Measurements from ENCODE around the gene MEOX2.

The MEOX2 gene

DNA sequence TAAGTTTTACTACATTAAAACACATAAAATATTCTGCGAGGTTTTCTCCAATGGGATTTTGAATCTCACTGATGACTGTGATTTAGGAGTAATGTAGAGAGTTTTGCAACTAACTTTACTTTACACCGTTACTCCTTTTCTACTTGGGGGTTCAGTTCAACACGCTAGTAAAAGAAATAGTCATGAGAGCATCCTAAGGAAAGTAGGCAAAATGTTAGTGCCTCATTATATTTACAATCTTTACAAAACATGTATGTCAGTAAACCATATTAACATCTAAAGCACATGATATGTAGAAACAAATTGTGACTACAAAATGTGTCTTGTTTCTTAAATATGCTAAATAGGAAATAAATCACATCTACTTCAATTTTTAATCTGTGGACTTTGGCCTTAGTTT is 6.0 kb downstream of the MEOX2 start:
- no peak for DNase-seq

DNA sequence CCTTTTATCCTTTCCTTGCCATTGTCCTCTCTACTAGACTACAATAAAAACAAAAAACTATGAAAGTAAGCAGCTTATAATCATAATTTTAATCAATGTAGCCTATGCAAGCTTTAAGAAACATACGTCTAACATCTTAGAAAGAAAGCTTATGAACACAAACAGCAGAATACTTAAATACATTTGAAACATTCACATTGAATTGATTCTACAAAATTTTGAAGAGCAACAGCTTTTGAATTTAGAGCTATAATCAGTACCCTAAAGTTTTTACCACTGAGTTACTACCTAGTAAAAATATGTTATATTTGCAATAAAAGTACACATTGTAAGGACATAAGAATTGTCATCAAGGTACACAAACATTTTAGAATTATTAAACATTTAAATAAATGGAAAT is 7.2 kb downstream of the MEOX2 start:
- DNase-seq = no peak

DNA sequence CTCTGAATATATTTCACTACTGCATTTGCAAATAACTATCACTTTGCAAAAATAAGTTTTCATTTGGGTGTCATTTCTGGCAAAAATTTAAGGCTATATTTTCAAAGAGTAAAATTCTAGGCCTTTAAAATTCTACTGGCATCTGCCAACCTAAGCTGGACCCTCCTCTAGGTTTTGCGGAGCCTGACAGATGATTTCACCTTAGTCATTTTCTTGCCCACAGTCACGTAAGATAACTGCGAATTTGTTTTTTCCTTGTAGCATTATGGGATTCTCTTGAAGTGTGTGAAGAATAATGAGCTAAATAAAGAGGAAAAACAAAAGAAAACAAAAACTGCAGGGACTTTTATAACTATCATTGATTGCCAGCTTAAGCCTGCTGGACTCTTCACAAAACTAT is 7.8 kb downstream of the MEOX2 start:
- no peak for DNase-seq

DNA sequence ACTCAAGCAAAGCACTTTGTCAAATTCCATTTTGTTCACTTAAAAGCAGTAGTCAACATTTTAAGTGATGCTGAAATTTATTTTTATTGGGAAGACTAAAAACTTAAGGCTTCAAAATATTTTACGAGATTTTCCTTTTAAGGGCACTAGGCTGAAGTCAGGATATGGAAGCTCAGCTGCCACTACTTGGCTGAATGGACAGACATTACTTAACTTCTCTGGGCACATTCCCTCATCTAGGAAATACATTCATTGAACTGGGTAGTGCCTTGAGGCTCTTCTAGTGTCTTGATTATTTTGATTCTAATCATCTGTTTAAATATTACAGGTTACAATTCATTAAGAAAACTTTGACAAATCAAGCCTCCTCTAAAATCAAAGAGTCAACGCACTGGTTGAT is 11.1 kb downstream of the MEOX2 start:
- no peak for DNase-seq

DNA sequence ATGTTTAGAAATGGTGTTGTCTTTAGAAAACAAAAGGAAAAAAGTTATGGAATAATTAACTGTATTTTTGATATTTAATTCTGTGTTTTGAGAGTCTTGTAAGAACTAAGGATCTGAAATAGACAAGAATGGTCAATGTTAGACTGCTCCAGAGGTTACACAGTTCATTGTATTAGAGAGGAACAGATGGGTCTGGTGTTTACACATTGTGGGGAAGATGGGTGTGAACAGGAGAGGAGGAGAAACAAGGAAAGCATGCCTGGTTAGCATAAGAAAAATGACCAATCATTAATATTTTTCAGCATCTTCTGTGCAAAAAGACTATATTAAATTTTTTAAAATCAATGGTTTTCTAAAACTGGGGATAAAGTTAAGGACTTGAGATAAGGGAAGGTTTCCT is 11.9 kb downstream of the MEOX2 start:
- DNase-seq = no peak

DNA sequence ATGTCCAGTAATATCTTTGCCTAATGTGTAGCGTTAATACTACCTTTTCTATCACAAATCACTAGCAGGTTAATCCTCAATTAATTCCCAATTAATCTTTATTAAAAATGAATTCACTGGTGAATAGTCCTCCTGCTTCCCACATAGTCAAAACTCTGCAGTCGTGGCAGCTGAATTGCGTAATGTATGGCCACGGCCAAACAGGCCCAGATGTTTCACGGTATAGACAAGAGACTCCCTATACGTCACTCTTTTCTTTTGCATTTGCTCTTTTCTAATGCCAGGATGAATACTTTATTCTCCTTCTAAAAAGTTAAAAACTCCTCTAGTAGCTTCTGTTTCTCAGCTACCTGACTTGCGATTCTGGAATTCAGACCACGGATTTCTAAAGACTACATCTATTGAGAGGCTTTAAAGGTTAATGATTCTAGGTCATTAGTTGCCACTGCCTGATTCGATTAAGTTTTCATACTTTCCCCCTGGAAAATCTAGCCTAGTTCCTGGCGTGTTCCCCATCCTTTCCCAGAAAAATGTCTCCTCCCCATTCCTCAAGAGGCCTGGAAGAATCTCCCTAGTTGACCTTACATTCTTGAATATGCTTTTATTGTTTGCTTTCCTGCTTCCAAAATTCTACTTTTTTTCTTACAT is 16.9 kb downstream of the MEOX2 start:
- DNase-seq = no peak

DNA sequence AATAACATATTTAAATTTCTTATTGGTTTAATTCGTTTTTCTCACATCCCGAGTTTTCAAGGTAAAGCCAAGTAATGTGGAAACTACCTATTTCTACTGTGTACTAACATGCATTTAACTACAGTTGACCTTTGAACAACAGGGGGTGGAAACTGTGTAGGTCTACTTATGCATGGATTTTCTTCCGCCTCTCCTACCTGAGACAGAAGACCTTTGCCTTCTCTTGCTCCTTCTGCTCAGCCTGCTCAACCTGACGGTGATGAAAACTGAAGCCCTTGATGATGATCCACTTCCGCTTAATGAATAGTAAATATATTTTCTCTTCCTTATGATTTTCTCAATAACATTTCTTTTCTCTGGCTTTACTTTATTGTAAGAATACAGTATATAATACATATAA is 18.5 kb downstream of the MEOX2 start:
- no peak for DNase-seq

DNA sequence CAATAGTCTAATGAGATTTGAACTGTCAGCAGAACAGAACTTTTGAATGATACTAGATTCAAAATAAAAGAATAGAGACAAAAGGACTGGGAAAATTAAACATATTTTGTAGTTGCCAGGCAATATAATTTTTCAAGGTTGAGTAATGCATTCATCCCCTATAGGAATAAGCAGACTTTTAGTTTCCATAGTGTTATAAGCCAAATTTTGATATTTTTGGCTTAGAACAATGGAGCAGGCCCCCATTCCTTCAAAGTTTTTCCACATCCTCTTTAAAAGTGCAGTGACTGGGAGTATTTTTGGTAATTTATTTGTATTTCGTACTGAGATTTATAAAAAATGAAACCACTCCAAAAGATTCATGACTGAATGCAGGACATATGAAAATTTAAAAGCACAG is 24.0 kb downstream of the MEOX2 start:
- DNase-seq = no peak

DNA sequence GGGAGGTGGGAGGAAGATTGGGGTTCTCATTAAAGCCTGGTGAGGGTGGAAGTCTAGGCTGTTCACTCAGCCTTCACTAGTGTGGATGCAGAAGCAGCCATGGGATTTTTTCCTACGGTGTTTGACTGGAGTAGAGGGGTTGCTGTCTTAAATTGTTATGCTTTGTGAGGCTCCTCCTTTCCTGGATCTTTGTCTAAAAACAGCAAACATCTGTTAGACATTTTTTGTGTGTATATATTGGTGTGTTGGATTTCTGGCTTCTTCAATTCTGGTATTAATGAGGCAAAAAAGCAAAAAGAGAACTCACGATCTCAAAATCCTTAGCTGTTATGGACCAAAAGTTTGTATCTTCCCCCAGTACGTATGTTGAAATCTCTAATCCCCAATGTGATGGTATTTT is 28.2 kb downstream of the MEOX2 start:
- DNase-seq = no peak

DNA sequence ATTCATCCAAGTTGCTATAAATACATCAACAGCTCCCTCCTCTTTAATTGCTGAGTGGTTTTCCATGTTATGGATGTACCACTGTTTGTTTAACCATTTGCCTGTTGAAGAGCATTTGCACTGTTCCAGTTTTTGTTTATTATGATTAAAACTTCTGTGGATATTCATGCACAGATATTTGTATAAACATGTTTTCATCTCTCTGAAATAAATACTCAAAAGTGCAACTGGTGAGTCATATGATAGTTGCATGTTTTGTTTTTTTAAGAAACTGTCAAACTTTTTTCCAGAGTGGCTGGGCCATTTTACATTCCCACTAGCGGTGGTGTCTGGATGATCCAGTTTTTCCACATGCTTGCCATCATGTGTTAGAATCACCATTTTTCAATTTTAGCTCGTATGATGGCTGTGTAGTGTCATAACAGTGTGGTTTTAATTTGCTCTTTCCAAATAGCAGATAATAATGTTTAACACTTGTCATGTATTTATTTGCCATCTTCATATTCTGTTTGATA is 33.6 kb downstream of the MEOX2 start:
- no peak for DNase-seq

DNA sequence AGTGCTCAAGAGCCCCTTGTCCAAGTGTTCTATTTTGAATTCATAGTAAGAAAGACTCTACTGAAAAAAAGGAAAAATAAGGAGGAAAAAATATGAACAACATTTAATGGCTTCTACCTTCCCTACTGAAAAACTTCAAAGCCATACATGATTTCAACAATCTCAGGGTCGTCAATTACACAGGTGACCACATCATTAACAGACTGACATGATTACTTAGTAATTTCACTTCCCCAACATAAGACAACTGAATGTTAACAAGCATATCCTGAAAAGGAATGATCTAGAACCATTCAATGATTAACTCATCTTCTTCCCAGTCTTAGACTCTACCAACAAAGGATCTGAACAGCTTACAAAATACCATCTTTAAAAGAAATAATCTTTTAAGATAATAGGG is 34.8 kb downstream of the MEOX2 start:
- no peak for DNase-seq

DNA sequence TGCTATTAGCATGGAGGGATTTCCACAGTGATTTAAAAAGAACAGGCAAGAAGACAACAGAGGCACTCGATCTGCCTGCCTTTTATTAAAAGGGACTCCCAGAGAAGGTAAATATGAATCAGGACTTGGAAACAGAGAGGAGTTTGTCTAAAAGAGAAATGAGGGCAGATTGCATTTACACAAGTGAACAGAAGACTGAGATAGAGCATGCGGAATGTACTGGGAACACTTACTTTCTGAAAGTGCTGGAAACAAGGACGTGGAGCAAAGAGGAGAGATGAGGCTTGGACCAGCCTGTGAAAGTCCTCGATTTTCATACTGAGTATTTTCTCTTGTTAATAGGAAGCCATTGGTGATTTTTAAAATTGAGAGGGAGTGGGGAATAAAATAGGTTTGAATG is 35.7 kb downstream of the MEOX2 start:
- no peak for DNase-seq

DNA sequence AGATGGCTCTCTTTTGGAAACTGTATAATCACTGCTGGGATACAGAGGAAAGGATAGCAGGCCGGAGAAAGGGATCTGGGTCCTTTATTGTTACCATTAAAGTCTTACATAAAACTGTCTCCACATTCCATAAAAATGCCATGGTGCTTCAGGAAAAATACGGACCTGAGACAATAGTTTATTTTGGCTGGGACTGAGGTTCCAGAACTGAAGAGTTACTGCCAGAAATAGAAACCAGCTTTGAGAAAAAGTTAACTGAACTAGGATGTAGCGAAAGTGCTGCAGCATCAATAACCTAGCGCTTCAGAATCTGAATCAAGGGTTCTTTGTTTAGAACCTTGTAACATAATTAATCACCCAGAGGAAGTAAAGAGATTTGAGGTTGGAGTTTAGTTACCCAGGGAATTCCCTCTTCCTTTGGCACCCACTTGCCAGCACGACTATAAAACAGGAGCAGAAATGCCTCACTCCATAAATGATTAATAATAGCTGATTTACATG is 38.0 kb downstream of the MEOX2 start:
- no peak for DNase-seq

DNA sequence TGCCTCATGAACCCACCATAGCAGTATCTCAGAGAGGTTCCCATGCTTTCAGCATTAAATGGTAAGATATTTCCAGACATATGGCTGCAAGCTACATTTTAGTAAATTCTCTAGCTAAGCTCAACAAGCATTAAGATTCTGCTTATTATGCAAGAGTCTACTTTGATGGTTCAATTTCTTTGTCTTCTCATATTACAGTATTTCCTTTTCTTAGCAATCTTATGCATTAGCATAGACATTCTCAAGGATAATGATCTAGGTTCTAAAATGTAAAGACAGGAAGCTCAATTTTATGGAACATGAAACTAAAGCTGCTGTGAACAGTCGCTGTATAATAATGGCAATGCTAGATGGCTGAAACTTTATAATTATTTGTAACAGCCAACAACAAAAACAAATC is 39.2 kb downstream of the MEOX2 start:
- no peak for DNase-seq

DNA sequence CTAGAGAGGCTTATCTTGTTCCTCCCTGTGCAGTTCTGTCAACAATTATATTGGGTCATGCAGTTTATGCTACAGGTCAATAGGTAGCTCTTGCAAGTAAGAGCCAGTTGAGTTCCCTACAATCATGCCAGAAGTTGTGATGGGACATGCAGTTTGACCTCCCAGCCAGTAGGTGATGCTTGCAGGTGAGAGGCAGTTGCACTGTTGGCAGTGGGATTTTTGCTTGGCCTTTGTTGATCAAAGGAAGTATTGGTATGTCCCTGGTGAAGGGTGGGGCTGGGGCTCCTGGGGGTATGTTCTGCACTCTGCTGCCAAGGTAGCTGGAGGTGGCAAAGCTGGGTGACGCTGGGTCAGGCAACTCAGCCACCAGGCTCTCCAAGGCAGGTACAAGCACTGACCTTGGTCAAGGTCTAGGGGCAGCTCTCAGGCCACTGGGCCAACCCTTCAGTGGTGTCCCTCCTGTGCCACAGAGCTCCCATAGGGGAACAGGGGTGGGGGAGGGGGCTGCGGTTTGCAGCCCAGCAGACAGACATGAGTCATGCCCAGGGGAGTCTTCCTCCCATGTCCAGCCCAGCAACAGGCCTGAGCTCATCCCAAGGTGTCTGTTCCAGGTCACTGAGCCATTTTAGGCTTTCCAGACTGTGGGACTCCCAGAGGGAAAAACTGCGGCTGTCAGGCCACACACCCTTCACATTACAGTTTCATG is 43.3 kb downstream of the MEOX2 start:
- no peak for DNase-seq

DNA sequence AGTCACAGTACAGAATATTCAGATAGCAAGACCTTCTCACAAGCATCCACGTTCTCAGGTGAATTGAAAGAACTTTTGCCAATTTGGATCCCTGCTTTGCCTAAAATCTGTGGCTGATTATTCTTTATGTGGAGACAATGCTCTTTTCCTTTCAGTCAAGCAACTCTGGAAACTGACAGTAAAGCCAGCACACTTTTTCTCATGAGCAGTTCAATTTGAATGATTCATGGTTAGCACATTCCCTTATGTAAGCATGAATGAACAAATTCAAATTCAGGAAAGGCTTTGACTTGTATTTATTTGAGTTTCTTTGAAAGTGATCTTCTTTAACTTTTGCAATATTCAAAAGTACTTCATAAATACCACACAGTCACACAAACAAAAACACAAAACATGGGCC is 57.6 kb downstream of the MEOX2 start:
- no peak for DNase-seq

DNA sequence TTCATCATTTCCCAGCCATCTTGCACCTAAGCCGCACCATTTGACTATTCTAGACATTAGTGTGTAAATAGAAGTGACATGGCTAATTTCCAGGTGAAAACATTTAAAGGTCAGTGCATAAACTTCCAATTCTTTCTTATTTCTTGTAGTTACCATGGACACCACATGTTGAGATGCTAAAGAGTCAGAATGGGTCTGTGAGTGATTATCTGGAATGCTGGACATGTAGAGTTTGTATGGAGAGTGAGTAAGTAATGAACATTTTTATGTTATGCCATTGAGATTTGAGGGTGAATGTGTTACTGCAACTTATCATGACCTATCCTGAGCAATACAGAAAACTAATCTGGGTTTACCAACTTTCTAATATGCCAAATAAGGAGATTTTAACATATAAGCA is 60.4 kb downstream of the MEOX2 start:
- DNase-seq = no peak

DNA sequence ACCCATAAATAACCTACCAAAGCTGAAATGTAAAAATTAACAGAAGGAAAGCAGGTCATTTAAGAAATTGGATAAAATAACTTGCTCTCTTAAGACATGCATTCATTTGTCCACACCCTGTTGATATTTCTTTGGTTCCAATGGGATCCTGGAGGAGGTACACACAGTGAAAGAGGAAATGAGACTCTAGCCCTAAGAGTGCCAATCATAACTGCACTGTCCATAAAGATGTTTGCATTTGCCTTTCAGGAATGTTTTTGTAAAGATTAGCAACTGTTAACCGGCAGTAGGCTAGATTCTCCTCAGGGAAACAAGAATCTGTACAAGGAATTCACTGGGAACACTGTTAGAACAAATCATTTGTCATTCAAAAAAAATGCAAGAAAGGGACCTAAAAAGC is 61.0 kb downstream of the MEOX2 start:
- no peak for DNase-seq

DNA sequence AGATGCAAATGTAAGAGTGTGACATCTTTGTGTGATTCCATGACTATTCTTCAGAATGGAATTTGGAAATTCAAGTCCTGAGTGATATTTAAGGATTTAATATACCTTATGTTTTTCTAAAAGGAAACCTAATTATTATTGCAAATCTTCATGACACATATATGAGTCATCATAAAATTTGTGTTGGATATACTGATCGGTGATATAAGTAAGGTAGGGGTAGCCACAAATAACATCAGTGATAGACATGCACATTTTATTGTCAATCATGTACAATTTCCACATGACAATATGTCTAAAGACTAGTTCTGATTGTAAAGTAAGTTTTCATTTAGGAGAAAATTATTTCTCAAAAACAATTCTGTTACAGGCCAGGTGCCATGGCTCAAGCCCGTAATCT is 65.0 kb downstream of the MEOX2 start:
- no peak for DNase-seq

DNA sequence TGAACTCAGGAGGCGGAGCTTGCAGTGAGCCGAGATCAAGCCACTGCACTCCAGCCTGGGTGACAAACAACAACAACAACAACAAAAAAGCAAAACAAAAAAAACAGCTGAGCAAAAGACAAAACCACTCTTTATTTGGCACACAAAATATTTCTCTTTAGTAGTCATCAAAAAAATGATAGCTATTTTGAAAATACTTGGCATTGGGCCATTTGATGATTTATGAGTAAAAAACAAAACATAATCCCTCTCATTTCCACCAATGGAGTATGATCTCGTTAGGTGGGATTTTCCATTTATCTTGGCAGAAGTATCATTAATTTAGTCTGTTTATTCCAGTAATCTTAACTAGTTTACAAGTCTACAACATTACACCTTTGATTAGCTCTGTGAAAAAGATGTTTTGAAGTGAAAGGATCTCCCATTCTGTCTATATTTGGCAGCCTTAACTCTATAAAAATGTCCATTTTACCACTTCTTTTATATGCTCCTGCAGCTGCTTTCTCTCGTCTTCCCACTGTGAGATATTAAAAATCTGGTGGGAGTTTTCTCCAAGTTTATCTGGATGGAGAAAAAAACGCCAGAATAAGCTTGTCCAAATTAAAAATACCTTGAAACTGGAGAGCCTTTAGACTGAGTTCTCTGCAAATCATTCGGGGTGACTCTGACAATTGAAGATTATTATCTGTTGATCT is 65.8 kb downstream of the MEOX2 start:
- DNase-seq = no peak

DNA sequence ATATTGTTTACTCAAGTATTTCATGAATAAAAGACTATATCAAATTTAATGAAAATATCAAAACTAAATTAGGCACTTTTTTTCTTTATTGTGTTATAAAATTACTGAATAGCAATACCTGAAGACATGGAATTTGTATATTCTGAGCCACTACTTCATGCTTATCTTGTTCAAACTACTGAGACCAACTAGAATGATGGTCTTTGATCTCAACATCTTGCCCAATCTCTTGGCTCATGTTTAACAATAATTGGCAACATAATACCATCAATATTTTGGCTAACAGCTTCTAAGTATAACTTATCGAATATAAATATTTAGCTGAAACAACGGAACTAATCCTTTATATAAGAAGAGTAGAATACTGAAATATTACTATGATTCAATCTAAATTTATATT is 68.2 kb downstream of the MEOX2 start:
- no peak for DNase-seq

DNA sequence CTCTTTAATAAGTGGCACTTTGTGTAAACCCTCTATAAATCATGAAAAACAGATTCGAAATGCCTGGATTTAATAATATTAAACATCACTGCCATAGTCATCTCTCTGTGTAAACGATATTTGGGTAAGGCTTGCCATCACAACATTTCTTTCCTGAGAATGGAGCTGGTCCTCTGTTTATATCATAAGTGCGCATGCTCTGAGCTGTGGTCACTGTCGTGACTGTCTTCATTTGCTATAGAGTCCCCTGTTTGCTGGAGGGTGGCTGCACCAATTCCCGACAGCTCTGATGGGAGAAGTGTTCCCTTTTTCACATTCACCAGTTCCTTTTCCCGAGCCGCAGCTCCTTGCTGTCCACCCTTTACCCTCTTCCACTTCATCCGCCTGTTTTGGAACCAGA is 74.3 kb downstream of the MEOX2 start:
- DNase-seq = no peak

DNA sequence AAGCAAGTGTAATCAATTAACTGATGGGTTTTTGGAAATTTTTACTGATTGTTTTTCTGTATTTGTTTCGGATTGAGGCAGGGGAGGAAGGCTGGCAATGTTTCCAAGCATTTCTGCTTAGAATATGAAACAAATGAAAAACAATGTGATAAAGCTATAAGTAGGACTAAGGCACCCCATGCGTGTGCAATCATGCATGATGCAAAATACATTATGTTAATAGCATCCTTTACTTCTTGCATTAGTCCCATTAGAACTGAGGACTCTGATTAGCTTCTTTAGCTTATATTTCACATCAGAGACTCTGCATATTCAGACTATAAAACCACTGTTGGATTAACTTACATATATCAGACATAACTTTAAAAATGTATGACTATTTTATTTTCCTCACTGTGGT is 76.0 kb downstream of the MEOX2 start:
- DNase-seq = no peak

DNA sequence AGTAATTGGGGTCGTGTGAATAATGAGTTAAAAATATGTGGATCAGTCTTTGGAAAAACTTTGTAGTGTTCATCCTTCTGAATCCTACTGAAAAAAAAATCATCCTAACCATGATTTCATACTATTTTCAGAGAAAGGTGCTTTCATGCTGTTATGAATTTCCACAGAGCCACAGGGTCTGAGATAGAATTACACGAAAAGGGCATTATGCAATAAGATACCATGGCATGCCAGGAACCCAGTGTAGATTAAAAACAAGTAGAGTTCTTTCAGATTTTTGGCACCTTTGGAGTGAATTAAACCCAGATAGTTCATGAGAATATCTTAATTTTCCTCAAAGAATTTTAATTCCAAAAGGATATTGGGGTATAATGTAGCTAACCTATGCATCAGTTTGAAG is 77.2 kb downstream of the MEOX2 start:
- DNase-seq = no peak
